Raji (cell line): ENCODE measurements around the gene GRIP2.

Experiments used
- POLR2A ChIP-seq: IDR thresholded peaks from 2 replicates; pipeline ENCODE4 v1.6.1; 2011; ENCODE audit warnings: low read depth, low read length, control low read depth; ENCODE audit not compliant: insufficient read depth

Gene GRIP2

GRCh38 chr3:14492948-14493881 is 46.9 kb downstream of the GRIP2 start:
- no peak for TF ChIP-seq POLR2A

GRCh38 chr3:14491396-14492190 is 48.5 kb downstream of the GRIP2 start:
- no peak for TF ChIP-seq POLR2A

GRCh38 chr3:14490831-14491230 is 49.3 kb downstream of the GRIP2 start:
- no peak for TF ChIP-seq POLR2A

GRCh38 chr3:14490255-14490654 is 49.9 kb downstream of the GRIP2 start:
- TF ChIP-seq POLR2A = no peak

GRCh38 chr3:14489641-14490040 is 50.5 kb downstream of the GRIP2 start:
- TF ChIP-seq POLR2A = no peak

GRCh38 chr3:14488286-14489041 is 51.7 kb downstream of the GRIP2 start:
- TF ChIP-seq POLR2A = no peak

- TF ChIP-seq POLR2A = no peak
Observed at GRCh38 chr3:14487821-14488220, 52.3 kb downstream of the GRIP2 start.

GRCh38 chr3:14487086-14487485 is 53.1 kb downstream of the GRIP2 start:
- no peak for TF ChIP-seq POLR2A

- no peak for TF ChIP-seq POLR2A
Observed at GRCh38 chr3:14486460-14486859, 53.7 kb downstream of the GRIP2 start.

GRCh38 chr3:14485981-14486380 is 54.2 kb downstream of the GRIP2 start:
- no peak for TF ChIP-seq POLR2A

GRCh38 chr3:14484741-14485140 is 55.4 kb downstream of the GRIP2 start:
- no peak for TF ChIP-seq POLR2A

- TF ChIP-seq POLR2A = no peak
Observed at GRCh38 chr3:14483286-14483685, 56.9 kb downstream of the GRIP2 start.

- no peak for TF ChIP-seq POLR2A
Observed at GRCh38 chr3:14482271-14482721, 57.8 kb downstream of the GRIP2 start.

GRCh38 chr3:14481646-14482036 is 58.5 kb downstream of the GRIP2 start:
- TF ChIP-seq POLR2A = no peak

- TF ChIP-seq POLR2A = no peak
Observed at GRCh38 chr3:14481018-14481645, 59.0 kb downstream of the GRIP2 start.
